Measurements from ENCODE around the gene ELF1. TPM values are rescaled to one million over a fixed set of nuclear protein-coding genes. Genes with fewer than 3 reads are reported as not detected.

ELF1 gene
- total RNA-seq, 1 donor from 2014 or later, result 136 TPM

DNA sequence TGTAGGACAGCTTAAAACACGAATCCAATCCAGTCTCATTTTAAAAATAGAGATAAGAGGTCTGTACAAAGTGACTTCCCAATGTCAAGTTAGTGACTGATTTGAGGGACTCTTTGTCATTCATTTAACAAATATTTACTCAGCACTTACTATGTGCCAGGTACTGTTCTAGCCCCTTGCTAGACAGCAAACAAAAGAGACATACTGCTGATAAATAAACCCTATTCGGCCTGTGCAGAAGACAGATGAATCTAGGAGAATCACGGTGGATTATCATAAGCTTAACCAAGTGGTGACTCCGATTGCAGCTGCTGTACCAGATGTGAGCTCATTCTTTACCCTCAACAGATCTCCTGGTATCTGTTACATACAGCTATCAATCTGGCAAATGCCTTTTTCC lies 6.4 kb upstream of the ELF1 start:
- Mint-ChIP-seq H3K27ac (no peak overlapping the region), H3K9me3 (no peaks in the 10 kb centered on the region), H3K36me3 (ENCODE audit: low read depth) (no peaks in the 10 kb centered on the region), H3K4me3 (no peak overlapping the region), H3K27me3 (no peaks in the 10 kb centered on the region), H3K4me1 (peaks cover 17% of the 10 kb centered on the region)
- TF ChIP-seq, protein P1, sequence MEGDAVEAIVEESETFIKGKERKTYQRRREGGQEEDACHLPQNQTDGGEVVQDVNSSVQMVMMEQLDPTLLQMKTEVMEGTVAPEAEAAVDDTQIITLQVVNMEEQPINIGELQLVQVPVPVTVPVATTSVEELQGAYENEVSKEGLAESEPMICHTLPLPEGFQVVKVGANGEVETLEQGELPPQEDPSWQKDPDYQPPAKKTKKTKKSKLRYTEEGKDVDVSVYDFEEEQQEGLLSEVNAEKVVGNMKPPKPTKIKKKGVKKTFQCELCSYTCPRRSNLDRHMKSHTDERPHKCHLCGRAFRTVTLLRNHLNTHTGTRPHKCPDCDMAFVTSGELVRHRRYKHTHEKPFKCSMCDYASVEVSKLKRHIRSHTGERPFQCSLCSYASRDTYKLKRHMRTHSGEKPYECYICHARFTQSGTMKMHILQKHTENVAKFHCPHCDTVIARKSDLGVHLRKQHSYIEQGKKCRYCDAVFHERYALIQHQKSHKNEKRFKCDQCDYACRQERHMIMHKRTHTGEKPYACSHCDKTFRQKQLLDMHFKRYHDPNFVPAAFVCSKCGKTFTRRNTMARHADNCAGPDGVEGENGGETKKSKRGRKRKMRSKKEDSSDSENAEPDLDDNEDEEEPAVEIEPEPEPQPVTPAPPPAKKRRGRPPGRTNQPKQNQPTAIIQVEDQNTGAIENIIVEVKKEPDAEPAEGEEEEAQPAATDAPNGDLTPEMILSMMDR (IDR thresholded peaks at IDR 0.05), result no peak
- POLR2A ChIA-PET, result interaction anchor here (1.4 kb wide), 1 partner anchor 34 kb away, joined by 3 read pairs; no protein-coding TSS in a partner anchor
- CTCF ChIA-PET, result interaction anchor here (1.3 kb wide), 1 partner anchor 51 kb away, joined by 3 read pairs; no protein-coding TSS in a partner anchor
- ATAC-seq (ENCODE audit: low read depth) (no peak), DNase-seq (no peak)
- intact Hi-C loops (cut with micrococcal nuclease), result loop anchor here (2.0 kb wide), 1 partner anchor 13 kb away; no protein-coding TSS in a partner anchor

DNA sequence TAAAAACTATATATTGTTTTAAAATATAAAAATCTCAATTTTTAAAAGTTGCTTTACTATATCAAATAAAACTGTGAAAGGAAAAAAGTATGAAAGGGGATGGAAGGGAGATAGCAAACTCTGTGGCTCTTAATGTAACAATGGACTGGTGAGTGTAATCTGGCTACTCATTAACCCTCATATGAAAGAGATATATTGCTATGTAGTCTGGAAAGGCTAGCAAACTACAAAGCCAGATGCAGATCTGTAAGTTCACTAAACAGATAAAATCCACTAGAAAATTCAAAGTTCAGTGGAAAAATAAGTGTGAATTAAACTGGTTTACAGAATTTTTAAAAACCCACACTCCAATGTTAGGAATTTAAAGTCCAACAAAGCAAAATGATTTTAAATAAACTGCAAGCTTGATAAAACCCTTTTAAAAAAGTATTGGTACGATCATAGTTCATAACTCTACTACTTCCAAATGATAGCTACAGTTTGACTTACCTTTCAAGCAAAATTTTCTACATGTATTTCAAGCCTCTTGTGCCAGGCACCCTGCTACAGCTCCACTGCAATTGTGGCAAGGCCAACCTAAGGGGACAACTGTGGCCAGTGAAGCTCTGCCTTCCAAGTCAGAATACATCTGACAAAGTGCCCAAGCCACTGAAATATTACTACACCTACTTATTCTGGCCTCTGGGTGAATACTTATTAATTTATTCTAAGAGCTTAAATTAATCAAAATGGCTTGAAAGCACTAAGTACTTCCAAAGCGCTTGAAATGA lies 647 bp upstream of the ELF1 start:
- ATAC-seq (ENCODE audit: low read depth) (peak; percentile 26), DNase-seq (no peak)
- Mint-ChIP-seq H3K4me1 (peaks cover 42% of the 10 kb centered on the region), H3K27me3 (no peaks in the 10 kb centered on the region), H3K9me3 (no peaks in the 10 kb centered on the region), H3K4me3 (no peak overlapping the region), H3K27ac (peak overlapping the region; percentile 99), H3K36me3 (ENCODE audit: low read depth) (peaks cover 27% of the 10 kb centered on the region)
- TF ChIP-seq, protein P1 (IDR thresholded peaks at IDR 0.05), result no peak
- intact Hi-C loops (cut with micrococcal nuclease), result loop anchor here (1.0 to 10.0 kb wide), 9 partner anchors 34 to 1255 kb away; partner anchors contain the start of genes AKAP11, FOXO1, MTRF1 and NAA16
- CTCF ChIA-PET, result interaction anchor here (0.7 to 2.4 kb wide), 6 partner anchors 13 to 131 kb away, joined by 3 to 11 read pairs (median 3); no protein-coding TSS in a partner anchor
- POLR2A ChIA-PET, result interaction anchor here (0.7 to 7.9 kb wide), 15 partner anchors 13 to 1253 kb away, joined by 3 to 118 read pairs (median 6); partner anchors contain the start of gene WBP4

DNA sequence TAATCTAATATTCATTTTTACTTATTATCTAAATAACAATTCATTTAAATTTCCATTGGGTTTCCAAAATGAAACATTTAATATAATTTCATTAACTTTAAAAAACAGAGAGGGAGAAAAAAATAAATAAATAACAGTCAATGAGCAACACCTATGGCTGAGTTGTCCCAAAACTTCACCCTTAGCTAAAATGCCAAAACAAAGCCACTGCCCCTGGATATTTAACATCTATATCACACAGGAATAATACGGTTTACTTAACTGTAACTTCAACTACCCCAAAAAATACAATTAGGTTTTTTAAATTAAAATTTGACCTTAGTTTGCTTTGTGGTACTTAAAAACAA lies 541 bp downstream of the ELF1 start:
- Mint-ChIP-seq H3K27ac (peak overlapping the region; percentile 99), H3K36me3 (ENCODE audit: low read depth) (peaks cover 33% of the 10 kb centered on the region), H3K9me3 (no peaks in the 10 kb centered on the region), H3K4me1 (peaks cover 49% of the 10 kb centered on the region), H3K27me3 (no peaks in the 10 kb centered on the region), H3K4me3 (peak overlapping the region; percentile 94)
- no peak for ATAC-seq (ENCODE audit: low read depth)
- ChIA-PET POLR2A (interaction anchor here (0.6 to 7.9 kb wide), 16 partner anchors 12 to 1254 kb away, joined by 3 to 118 read pairs (median 6); partner anchors contain the start of gene WBP4), CTCF (interaction anchor here (0.6 to 2.4 kb wide), 9 partner anchors 35 to 241 kb away, joined by 3 to 11 read pairs (median 3); no protein-coding TSS in a partner anchor)
- DNase-seq, result no peak
- intact Hi-C loops (cut with micrococcal nuclease), result loop anchor here (2.0 to 10.0 kb wide), 4 partner anchors 44 to 1256 kb away; partner anchors contain the start of genes AKAP11, FOXO1 and NAA16
- TF ChIP-seq, protein P1 (IDR thresholded peaks at IDR 0.05), result no peak

DNA sequence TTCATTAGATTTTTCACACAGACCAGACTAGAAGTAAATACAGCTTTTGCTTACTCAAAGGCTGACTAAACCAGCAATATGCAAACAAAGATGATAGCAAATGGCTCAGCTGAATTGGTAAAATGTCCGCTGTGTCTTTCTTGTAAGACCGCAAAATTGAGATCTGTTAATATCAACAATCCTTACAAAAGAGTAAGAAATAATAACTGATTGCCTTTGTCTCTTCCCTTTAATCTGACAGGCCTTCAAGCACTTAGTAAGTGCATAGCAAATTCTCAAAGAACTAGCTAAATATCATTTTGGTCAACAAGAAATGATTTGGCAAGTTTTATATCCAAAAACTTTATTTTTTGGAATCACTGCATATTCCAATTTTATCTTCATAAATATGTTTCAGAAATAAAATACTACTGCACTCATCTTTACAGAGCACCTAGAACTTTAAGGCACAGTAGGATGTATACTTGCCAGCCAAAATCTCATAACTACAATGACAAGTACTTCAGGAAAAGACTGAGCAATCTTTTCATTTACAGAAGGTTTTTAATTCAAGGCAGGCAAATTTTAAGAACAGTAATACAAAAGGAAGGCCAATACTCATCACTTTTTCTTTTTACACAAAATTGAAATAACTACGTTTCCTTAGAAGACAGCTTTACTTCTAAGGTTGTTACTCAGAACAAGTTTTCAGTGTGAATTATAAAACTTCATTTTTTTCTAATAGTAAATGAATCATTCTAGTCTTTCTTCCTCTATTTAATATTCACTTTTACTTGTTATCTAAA lies 1.1 kb downstream of the ELF1 start:
- ChIA-PET POLR2A (interaction anchor here (0.6 to 7.9 kb wide), 16 partner anchors 11 to 353 kb away, joined by 3 to 118 read pairs (median 6); partner anchors contain the start of gene WBP4), CTCF (interaction anchor here (1.1 to 2.4 kb wide), 5 partner anchors 36 to 241 kb away, joined by 3 to 11 read pairs (median 5); no protein-coding TSS in a partner anchor)
- H3K4me1 Mint-ChIP-seq, result peaks cover 53% of the 10 kb centered on the region
- no peak for ATAC-seq (ENCODE audit: low read depth)
- H3K4me3 Mint-ChIP-seq, result peak overlapping the region; percentile 94
- H3K27me3 Mint-ChIP-seq, result no peaks in the 10 kb centered on the region
- no peak for DNase-seq
- H3K27ac Mint-ChIP-seq, result peak overlapping the region; percentile 92
- intact Hi-C loops (cut with micrococcal nuclease), result loop anchor here (1.0 to 10.0 kb wide), 5 partner anchors 11 to 1257 kb away; partner anchors contain the start of genes AKAP11, FOXO1 and NAA16
- no peaks in the 10 kb centered on the region for H3K9me3 Mint-ChIP-seq
- peaks cover 38% of the 10 kb centered on the region for H3K36me3 Mint-ChIP-seq (ENCODE audit: low read depth)
- TF ChIP-seq, protein P1 (IDR thresholded peaks at IDR 0.05), result no peak

Measured in activated B cell treated with CpG ODN at 0.5 μM for 24 hours (primary cell).